GM12878 (cell line): ENCODE results near the gene CNTNAP2. TPM values are rescaled to one million over a fixed set of nuclear protein-coding genes. Genes with fewer than 3 reads are reported as not detected.

Source experiments
- ATAC-seq: fragments of 200-7000 bp; cut with Tn5 transposase; 3 replicates; pipeline ENCODE4 v1.9.1; 2020; ENCODE audit warnings: mild to moderate bottlenecking, moderate library complexity
- BruUV-seq: library from RNA; stranded (reverse); fragments of 400-500 nt; replicated peaks from 2 replicates; lab custom pipeline; 2021; lab: Mats Ljungman, UMichigan
- CTCF ChIA-PET: fragments of 300-600 bp; sonication (Branson Sonifier 250); formaldehyde crosslinking; extraction: SDS; loops from one replicate; lab custom pipeline; 2021; ENCODE audit warnings: inconsistent platforms; lab: Yijun Ruan, JAX
- POLR2A ChIA-PET: fragments of 350-600 bp; formaldehyde crosslinking; extraction: SDS; loops from one replicate; lab custom pipeline; 2021; ENCODE audit warnings: inconsistent platforms; lab: Charles Lee
- RAD21 ChIA-PET: fragments of 300-600 bp; sonication (Branson Sonifier 250); formaldehyde crosslinking; loops from one replicate; lab custom pipeline; 2023; ENCODE audit warnings: antibody characterized with exemption; ENCODE audit not compliant: unreplicated experiment; lab: Charles Lee
- SMC1A ChIA-PET: fragments of 300-600 bp; sonication (Branson Sonifier 250); formaldehyde crosslinking; loops from one replicate; lab custom pipeline; 2023; ENCODE audit not compliant: unreplicated experiment, uncharacterized antibody; lab: Charles Lee
- DNase-seq: peaks from one replicate; pipeline ENCODE4 v3.0.0-alpha.2; 2011; ENCODE audit warnings: low read depth, low spot score
- FAIRE-seq: peaks from 3 replicates; lab custom pipeline; 2011; peaks lifted over from hg19 to GRCh38; lab: Jason Lieb, UNC
- H2AFZ ChIP-seq: 2 replicates; pipeline ENCODE4 v1.6.0; 2011; ENCODE audit warnings: low read depth, low read length, control low read depth; ENCODE audit not compliant: control insufficient read depth
- H3K27ac ChIP-seq: 2 replicates; pipeline ENCODE4 v1.5.1; 2011; ENCODE audit warnings: control low read depth; ENCODE audit not compliant: control insufficient read depth, insufficient read depth
- H3K27me3 ChIP-seq, 2 experiments: replicated peaks in 1 of 2; 2 replicates each; pipeline versions ENCODE4 v1.6.0 to v1.6.1; 2011; ENCODE audit warnings: low read length in 1 of 2; ENCODE audit not compliant: control insufficient read depth in 2 of 2, insufficient read depth in 2 of 2
- H3K36me3 ChIP-seq, 2 experiments: 2 replicates each; pipeline ENCODE4 v1.5.1; 2011; ENCODE audit warnings: low read length in 1 of 2; ENCODE audit not compliant: control insufficient read depth in 2 of 2, insufficient read depth in 2 of 2
- H3K4me1 ChIP-seq: 2 replicates; pipeline ENCODE4 v1.6.1; 2011; ENCODE audit warnings: mild to moderate bottlenecking, low read length, moderate library complexity, mixed read lengths; ENCODE audit not compliant: control insufficient read depth, insufficient read depth
- H3K4me2 ChIP-seq: 2 replicates; pipeline ENCODE4 v1.6.0; 2011; ENCODE audit warnings: control low read depth; ENCODE audit not compliant: control insufficient read depth, insufficient read depth
- H3K4me3 ChIP-seq: fragments of 200-600 bp; sonication (generic); 2 replicates; pipeline ENCODE4 v1.5.1; 2016
- H3K79me2 ChIP-seq: 2 replicates; pipeline ENCODE4 v1.6.0; 2011; ENCODE audit warnings: low read length; ENCODE audit not compliant: control insufficient read depth, insufficient read depth
- H3K9ac ChIP-seq: 2 replicates; pipeline ENCODE4 v1.8.0; 2011; ENCODE audit warnings: low read length, control low read depth, mixed read lengths; ENCODE audit not compliant: control insufficient read depth, insufficient read depth
- H3K9me3 ChIP-seq: replicated peaks from 3 replicates; pipeline ENCODE4 v1.5.1; 2011; ENCODE audit warnings: mild to moderate bottlenecking, low read length; ENCODE audit not compliant: control insufficient read depth, insufficient read depth
- H4K20me1 ChIP-seq: 2 replicates; pipeline ENCODE4 v1.6.0; 2011; ENCODE audit not compliant: control insufficient read depth, insufficient read depth
- CREM ChIP-seq: IDR thresholded peaks from 2 replicates; pipeline ENCODE4 v1.6.1; 2014; ENCODE audit warnings: antibody characterized with exemption, low read depth
- MEF2B ChIP-seq: fragments of 450-650 bp; IDR thresholded peaks from 2 replicates; pipeline ENCODE4 v1.6.1; 2018; ENCODE audit warnings: mild to moderate bottlenecking, moderate library complexity; ENCODE audit not compliant: partially characterized antibody, poor library complexity, severe bottlenecking
- MXI1 ChIP-seq: fragments of 150-350 bp; IDR thresholded peaks from 2 replicates; pipeline ENCODE4 v1.6.1; 2011; ENCODE audit warnings: low read depth, mild to moderate bottlenecking, inconsistent platforms, low read length, improper control_type of control experiment
- NFYB ChIP-seq: IDR thresholded peaks from 2 replicates; pipeline ENCODE4 v1.6.1; 2011; ENCODE audit warnings: low read depth, mild to moderate bottlenecking, low read length, improper control_type of control experiment, moderate library complexity; ENCODE audit not compliant: insufficient read depth
- NR2F1 ChIP-seq: fragments of 450-650 bp; conservative IDR thresholded peaks from 2 replicates; pipeline ENCODE4 v1.6.1; 2017; ENCODE audit warnings: mild to moderate bottlenecking
- RB1 ChIP-seq: fragments of 450-650 bp; formaldehyde crosslinking; IDR thresholded peaks from 2 replicates; pipeline ENCODE4 v1.6.1; 2017; ENCODE audit warnings: mild to moderate bottlenecking, borderline replicate concordance
- SREBF1 ChIP-seq: IDR thresholded peaks from 2 replicates; pipeline ENCODE4 v1.6.1; 2012; ENCODE audit warnings: mild to moderate bottlenecking, low read length
- TCF7 ChIP-seq: IDR thresholded peaks from 2 replicates; pipeline ENCODE4 v1.6.1; 2014; ENCODE audit warnings: antibody characterized with exemption, borderline replicate concordance
- ZNF217 ChIP-seq: fragments of 450-650 bp; IDR thresholded peaks from 2 replicates; pipeline ENCODE4 v1.6.1; 2017; ENCODE audit warnings: antibody characterized with exemption, mild to moderate bottlenecking
- ZNF622 ChIP-seq: fragments of 450-650 bp; IDR thresholded peaks from 2 replicates; pipeline ENCODE4 v1.6.1; 2017; ENCODE audit warnings: mild to moderate bottlenecking, inconsistent platforms
- WGBS: methylation state at CpG from one replicate; pipeline ENCODE4 v1.1.6; 2016; ENCODE audit warnings: low lambda C conversion rate; ENCODE audit not compliant: insufficient replicate concordance, insufficient coverage; ENCODE audit errors: missing lambda C conversion rate; 5-methylcytosine and 5-hydroxymethylcytosine counted together
- in situ Hi-C: fragments of 300-500 bp; cut with MboI; formaldehyde crosslinking; loops from 9 replicates; pipeline ENCODE4 v1.14.3; 2018; ENCODE audit warnings: mixed read lengths
- intact Hi-C: fragments of 100-400 bp; cut with micrococcal nuclease; formaldehyde crosslinking; loops from one replicate; pipeline ENCODE4 v1.14.2; 2022; ENCODE audit not compliant: unreplicated experiment
- polyA plus RNA-seq, 11 experiments: library from polyadenylated mRNA; depleted of rRNA in 4 of 11; unstranded in 6 of 11; stranded (reverse) in 5 of 11; fragments of >200 nt; fragmentation: Nextera tagmentation in 4 of 11; fragmentation: Illumina TruSeq in 1 of 11; extraction: Ambion mirVana in 4 of 11; extraction: Trizol in 1 of 11; gene quantifications; 1 replicate in 1 of 11; 2 replicates in 10 of 11; pipeline versions ENCODE4 v1.2.1 to v1.2.3, GENCODE V29; 2011 to 2016; ENCODE audit warnings: inconsistent platforms in 2 of 11, missing spikeins in 2 of 11, low read depth in 1 of 11
- total RNA-seq, 4 experiments: library from RNA; depleted of rRNA in 3 of 4; stranded (reverse); fragments of >200 nt in 3 of 4; fragmentation: Illumina TruSeq in 1 of 4; extraction: Trizol in 1 of 4; gene quantifications; 2 replicates each; pipeline versions ENCODE4 v1.2.1 to v1.2.3, GENCODE V29; 2013 to 2021
- TF ChIP-seq, protein P1 (sequence below): IDR thresholded peaks from 2 replicates; pipeline ENCODE4 v1.6.1; 2012; ENCODE audit warnings: low read depth, low read length, improper control_type of control experiment
- TF ChIP-seq, protein P2 (sequence below): fragments of 450-650 bp; IDR thresholded peaks from 2 replicates; pipeline ENCODE4 v1.6.1; 2016; ENCODE audit warnings: mild to moderate bottlenecking
- TF ChIP-seq, protein P3 (sequence below): IDR thresholded peaks from 2 replicates; pipeline ENCODE4 v1.6.1; 2012; ENCODE audit warnings: low read depth, low read length, improper control_type of control experiment

CNTNAP2 gene
- total and polyA plus RNA-seq, 10 of the 15 experiments (the other 5 are each of a cell fraction or from before 2014, with no cell fraction given), result 0.03 to 0.08 (median 0.03) TPM; not detected in 7

DNA sequence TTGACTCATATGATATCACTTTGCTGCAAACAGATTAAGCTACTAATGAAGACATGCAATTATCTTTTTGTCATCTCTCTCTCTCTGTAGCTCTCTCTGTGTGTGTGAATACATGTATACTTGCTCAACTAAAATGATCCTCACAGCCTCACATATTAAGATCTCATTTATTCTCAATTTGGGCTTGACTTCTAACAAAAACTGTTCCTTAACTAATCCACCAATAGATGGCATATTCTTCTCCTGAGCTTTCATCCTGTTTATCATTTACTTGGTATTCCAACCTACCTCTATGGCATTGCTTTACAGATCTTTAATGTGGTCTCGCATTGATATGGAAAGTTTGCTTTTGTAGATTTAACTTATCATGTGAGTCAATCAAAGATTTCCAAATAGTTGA lies 540.4 kb downstream of the CNTNAP2 start:
- no peaks in the 10 kb centered on the region for H4K20me1 ChIP-seq
- FAIRE-seq (no peak), ATAC-seq (no peak), DNase-seq (no peak)
- H3K79me2 ChIP-seq, result no peaks in the 10 kb centered on the region
- SMC1A ChIA-PET, result no interaction called here
- POLR2A ChIA-PET, result no interaction called here
- H3K4me1 ChIP-seq, result no peaks in the 10 kb centered on the region
- no peak overlapping the region for H3K27ac ChIP-seq
- BruUV-seq, result no TSS peak
- H2AFZ ChIP-seq, result no peak overlapping the region
- CTCF ChIA-PET, result no interaction called here
- RAD21 ChIA-PET, result no interaction called here
- no peak overlapping the region for H3K4me3 ChIP-seq
- no peaks in the 10 kb centered on the region for H3K9me3 ChIP-seq
- intact Hi-C loops (no loop called here), in situ Hi-C loops (no loop called here)
- 85% methylated on average over 1 of the region's 1 CpG for WGBS
- H3K36me3 ChIP-seq, result no peaks in the 10 kb centered on the region
- H3K4me2 ChIP-seq, result no peak overlapping the region
- TF ChIP-seq MEF2B (no peak), CREM (no peak), NR2F1 (no peak), MXI1 (no peak)
- H3K9ac ChIP-seq, result no peak overlapping the region
- no peaks in the 10 kb centered on the region for H3K27me3 ChIP-seq

DNA sequence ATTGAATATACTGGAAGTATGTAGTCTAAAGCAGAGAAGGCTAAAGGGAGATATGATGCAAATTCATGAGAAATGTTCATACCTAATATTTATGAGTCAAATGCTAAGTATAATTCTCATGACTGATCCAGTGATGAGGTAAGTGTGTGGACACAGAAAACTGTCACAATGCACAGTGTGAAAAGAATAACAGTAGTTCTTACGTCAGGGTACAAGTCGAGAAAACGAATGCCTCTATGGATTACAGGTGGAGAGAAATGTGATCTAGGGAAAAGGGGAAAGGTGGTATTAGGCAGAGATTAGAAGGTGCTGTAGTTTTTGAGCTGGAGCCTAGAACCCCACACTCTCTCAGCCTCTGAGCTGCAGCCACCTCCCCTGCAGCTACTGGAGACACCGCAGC lies 542.0 kb downstream of the CNTNAP2 start:
- BruUV-seq, result no TSS peak
- Histone ChIP-seq H3K27me3 (no peaks in the 10 kb centered on the region), H2AFZ (no peak overlapping the region), H3K4me1 (no peaks in the 10 kb centered on the region), H3K27ac (no peak overlapping the region), H4K20me1 (no peaks in the 10 kb centered on the region), H3K9ac (no peak overlapping the region), H3K4me2 (no peak overlapping the region), H3K79me2 (no peaks in the 10 kb centered on the region), H3K36me3 (no peaks in the 10 kb centered on the region), H3K9me3 (no peaks in the 10 kb centered on the region), H3K4me3 (no peak overlapping the region)
- ATAC-seq (no peak), DNase-seq (no peak), FAIRE-seq (no peak)
- WGBS, result 8% methylated on average over 4 of the region's 4 CpGs
- ChIA-PET POLR2A (no interaction called here), SMC1A (no interaction called here), RAD21 (no interaction called here), CTCF (interaction anchor here (0.6 kb wide), 1 partner anchor 25 kb away, joined by 4 read pairs; no protein-coding TSS in a partner anchor)
- intact Hi-C loops, result no loop called here
- in situ Hi-C loops, result no loop called here
- TF ChIP-seq TCF7, result no peak
- no peak for TF ChIP-seq ZNF622
- TF ChIP-seq, protein P1, sequence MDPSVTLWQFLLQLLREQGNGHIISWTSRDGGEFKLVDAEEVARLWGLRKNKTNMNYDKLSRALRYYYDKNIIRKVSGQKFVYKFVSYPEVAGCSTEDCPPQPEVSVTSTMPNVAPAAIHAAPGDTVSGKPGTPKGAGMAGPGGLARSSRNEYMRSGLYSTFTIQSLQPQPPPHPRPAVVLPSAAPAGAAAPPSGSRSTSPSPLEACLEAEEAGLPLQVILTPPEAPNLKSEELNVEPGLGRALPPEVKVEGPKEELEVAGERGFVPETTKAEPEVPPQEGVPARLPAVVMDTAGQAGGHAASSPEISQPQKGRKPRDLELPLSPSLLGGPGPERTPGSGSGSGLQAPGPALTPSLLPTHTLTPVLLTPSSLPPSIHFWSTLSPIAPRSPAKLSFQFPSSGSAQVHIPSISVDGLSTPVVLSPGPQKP, result no peak
- no peak for TF ChIP-seq RB1
- TF ChIP-seq, protein P2, sequence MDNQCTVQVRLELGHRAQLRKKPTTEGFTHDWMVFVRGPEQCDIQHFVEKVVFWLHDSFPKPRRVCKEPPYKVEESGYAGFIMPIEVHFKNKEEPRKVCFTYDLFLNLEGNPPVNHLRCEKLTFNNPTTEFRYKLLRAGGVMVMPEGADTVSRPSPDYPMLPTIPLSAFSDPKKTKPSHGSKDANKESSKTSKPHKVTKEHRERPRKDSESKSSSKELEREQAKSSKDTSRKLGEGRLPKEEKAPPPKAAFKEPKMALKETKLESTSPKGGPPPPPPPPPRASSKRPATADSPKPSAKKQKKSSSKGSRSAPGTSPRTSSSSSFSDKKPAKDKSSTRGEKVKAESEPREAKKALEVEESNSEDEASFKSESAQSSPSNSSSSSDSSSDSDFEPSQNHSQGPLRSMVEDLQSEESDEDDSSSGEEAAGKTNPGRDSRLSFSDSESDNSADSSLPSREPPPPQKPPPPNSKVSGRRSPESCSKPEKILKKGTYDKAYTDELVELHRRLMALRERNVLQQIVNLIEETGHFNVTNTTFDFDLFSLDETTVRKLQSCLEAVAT, result no peak
- TF ChIP-seq SREBF1, result no peak
- TF ChIP-seq ZNF217, result no peak
- TF ChIP-seq, protein P3, sequence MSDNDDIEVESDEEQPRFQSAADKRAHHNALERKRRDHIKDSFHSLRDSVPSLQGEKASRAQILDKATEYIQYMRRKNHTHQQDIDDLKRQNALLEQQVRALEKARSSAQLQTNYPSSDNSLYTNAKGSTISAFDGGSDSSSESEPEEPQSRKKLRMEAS, result no peak
- TF ChIP-seq NFYB, result no peak
